H1 (cell line): ENCODE results near the gene CAMK2B. TPM values are rescaled to one million over a fixed set of nuclear protein-coding genes. Genes with fewer than 3 reads are reported as not detected.

Experiments used
- CTCF ChIA-PET: fragments of 300-600 bp; sonication (Branson Sonifier 250); formaldehyde crosslinking; loops from one replicate; lab custom pipeline; 2021; ENCODE audit not compliant: partially characterized antibody; lab: Charles Lee
- POLR2A ChIA-PET: fragments of 300-600 bp; sonication (Branson Sonifier 250); formaldehyde crosslinking; loops from one replicate; lab custom pipeline; 2021; ENCODE audit warnings: inconsistent platforms; ENCODE audit not compliant: partially characterized antibody; lab: Charles Lee
- DNase-seq, 2 experiments: peaks; one replicate each; pipeline versions ENCODE4 v3.0.0 to v3.0.0-alpha.2; 2010 to 2022; ENCODE audit warnings: low spot score in 2 of 2, low read depth in 1 of 2, mixed read lengths in 1 of 2
- FAIRE-seq: peaks from 2 replicates; lab custom pipeline; 2011; peaks lifted over from hg19 to GRCh38; lab: Jason Lieb, UNC
- H2AFZ ChIP-seq: 2 replicates; pipeline ENCODE4 v1.8.1; 2012; ENCODE audit warnings: low read length, inconsistent platforms
- H2AK5ac ChIP-seq: 2 replicates; pipeline ENCODE4 v1.6.1; 2013; ENCODE audit warnings: low read depth, low read length
- H2BK120ac ChIP-seq: replicated peaks from 2 replicates; pipeline ENCODE3; 2013; ENCODE audit warnings: low read depth, low read length, inconsistent platforms
- H2BK12ac ChIP-seq: 2 replicates; pipeline ENCODE4 v1.6.1; 2013; ENCODE audit warnings: low read depth, low read length
- H2BK15ac ChIP-seq: 2 replicates; pipeline ENCODE4 v1.6.1; 2013; ENCODE audit warnings: low read length
- H2BK20ac ChIP-seq: 2 replicates; pipeline ENCODE4 v1.6.1; 2013; ENCODE audit warnings: low read length
- H2BK5ac ChIP-seq: 2 replicates; pipeline ENCODE4 v1.6.1; 2013; ENCODE audit warnings: low read depth, low read length
- H3K14ac ChIP-seq: 2 replicates; pipeline ENCODE4 v1.6.1; 2013; ENCODE audit warnings: inconsistent platforms; ENCODE audit not compliant: insufficient read length
- H3K18ac ChIP-seq: 2 replicates; pipeline ENCODE4 v1.6.1; 2013; ENCODE audit warnings: low read length; ENCODE audit errors: extremely low read depth
- H3K23ac ChIP-seq: 2 replicates; pipeline ENCODE4 v1.6.1; 2013; ENCODE audit warnings: inconsistent platforms; ENCODE audit not compliant: insufficient read length
- H3K23me2 ChIP-seq: 2 replicates; pipeline ENCODE4 v1.6.1; 2013; ENCODE audit warnings: low read depth, low read length
- H3K27ac ChIP-seq: 2 replicates; pipeline ENCODE4 v1.6.1; 2011; ENCODE audit warnings: low read depth, low read length, inconsistent platforms
- H3K27me3 ChIP-seq, 4 experiments: replicated peaks in 1 of 4; 1 replicate in 1 of 4; 2 replicates in 3 of 4; pipeline versions ENCODE4 v1.6.1 to v1.8.1; 2011 to 2013; ENCODE audit warnings: low read length in 3 of 4, mild to moderate bottlenecking in 3 of 4, inconsistent platforms in 2 of 4, mixed read lengths in 2 of 4, moderate library complexity in 1 of 4; ENCODE audit not compliant: control insufficient read depth in 3 of 4, insufficient read depth in 3 of 4; ENCODE audit errors: extremely low read depth in 1 of 4
- H3K36me3 ChIP-seq, 4 experiments: 2 replicates each; pipeline versions ENCODE4 v1.6.1 to v1.8.1; 2011 to 2013; ENCODE audit warnings: mild to moderate bottlenecking in 4 of 4, low read length in 3 of 4, moderate library complexity in 2 of 4, control low read depth in 1 of 4, inconsistent platforms in 1 of 4; ENCODE audit not compliant: insufficient read depth in 4 of 4, control insufficient read depth in 2 of 4
- H3K4ac ChIP-seq: replicated peaks from 2 replicates; pipeline ENCODE3; 2013; ENCODE audit warnings: low read length, low read depth, mixed read lengths, inconsistent platforms; ENCODE audit not compliant: insufficient read length
- H3K4me1 ChIP-seq, 4 experiments: replicated peaks in 1 of 4; 1 replicate in 1 of 4; 2 replicates in 3 of 4; pipeline versions ENCODE4 v1.6.1 to v1.8.1; 2011 to 2013; ENCODE audit warnings: low read length in 3 of 4, inconsistent platforms in 2 of 4, mixed read lengths in 1 of 4; ENCODE audit not compliant: insufficient read depth in 4 of 4, control insufficient read depth in 3 of 4
- H3K4me2 ChIP-seq, 2 experiments: 2 replicates each; pipeline versions ENCODE4 v1.6.1 to v1.8.1; 2011 to 2013; ENCODE audit warnings: low read depth in 2 of 2, low read length in 2 of 2, control low read depth in 1 of 2, inconsistent platforms in 1 of 2, mild to moderate bottlenecking in 1 of 2; ENCODE audit not compliant: insufficient read depth in 1 of 2
- H3K4me3 ChIP-seq, 4 experiments: fragments of 200-600, 300-600 bp in 1 of 4; sonication (generic), shearing (Covaris generic), sonication (Bioruptor Twin) in 1 of 4; 2 replicates each; pipeline versions ENCODE4 v1.5.1 to v1.8.1; 2011 to 2016; ENCODE audit warnings: low read length in 4 of 4, low read depth in 3 of 4, control low read depth in 2 of 4, inconsistent platforms in 2 of 4, mild to moderate bottlenecking in 2 of 4, mixed read lengths in 1 of 4, moderate library complexity in 1 of 4; ENCODE audit not compliant: insufficient read depth in 2 of 4; ENCODE audit errors: extremely low read depth in 1 of 4
- H3K56ac ChIP-seq: replicated peaks from 2 replicates; pipeline ENCODE3; 2013; ENCODE audit warnings: low read depth, mild to moderate bottlenecking, mixed read lengths, low read length, inconsistent platforms; ENCODE audit not compliant: insufficient read length
- H3K79me1 ChIP-seq: 2 replicates; pipeline ENCODE4 v1.6.1; 2013; ENCODE audit warnings: low read depth, low read length, control low read depth
- H3K79me2 ChIP-seq, 2 experiments: 2 replicates each; pipeline versions ENCODE4 v1.6.1 to v1.8.1; 2012 to 2013; ENCODE audit warnings: low read length in 2 of 2, mild to moderate bottlenecking in 2 of 2, inconsistent platforms in 1 of 2; ENCODE audit not compliant: insufficient read depth in 2 of 2, control insufficient read depth in 1 of 2
- H3K9ac ChIP-seq, 4 experiments: replicated peaks in 1 of 4; 1 replicate in 1 of 4; 2 replicates in 3 of 4; pipeline versions ENCODE4 v1.6.1 to v1.8.1; 2011 to 2013; ENCODE audit warnings: low read depth in 3 of 4, low read length in 3 of 4, control low read depth in 2 of 4, mild to moderate bottlenecking in 2 of 4, moderate library complexity in 2 of 4, inconsistent platforms in 1 of 4; ENCODE audit errors: extremely low read depth in 1 of 4
- H3K9me3 ChIP-seq, 2 experiments: 2 replicates each; pipeline versions ENCODE4 v1.6.1 to v1.8.1; 2012 to 2013; ENCODE audit warnings: mild to moderate bottlenecking in 2 of 2, moderate library complexity in 2 of 2, control low read depth in 1 of 2, inconsistent platforms in 1 of 2, low read depth in 1 of 2, low read length in 1 of 2, mixed read lengths in 1 of 2; ENCODE audit not compliant: insufficient read depth in 2 of 2
- H4K20me1 ChIP-seq, 2 experiments: replicated peaks in 1 of 2; 2 replicates each; pipeline versions ENCODE3 to v1.8.1; 2011 to 2013; ENCODE audit warnings: inconsistent platforms in 2 of 2, low read length in 2 of 2, mild to moderate bottlenecking in 1 of 2; ENCODE audit not compliant: insufficient read depth in 2 of 2, control insufficient read depth in 1 of 2
- H4K5ac ChIP-seq: 2 replicates; pipeline ENCODE4 v1.6.1; 2013; ENCODE audit warnings: low read length, low read depth, mixed read lengths, inconsistent platforms; ENCODE audit not compliant: insufficient read length
- H4K8ac ChIP-seq: 2 replicates; pipeline ENCODE4 v1.8.0; 2013; ENCODE audit warnings: mild to moderate bottlenecking, moderate library complexity, low read length, inconsistent platforms; ENCODE audit not compliant: insufficient read depth; ENCODE audit errors: extremely low read depth
- H4K91ac ChIP-seq: replicated peaks from 2 replicates; pipeline ENCODE3; 2013; ENCODE audit warnings: low read length, mixed read lengths, inconsistent platforms; ENCODE audit not compliant: insufficient read length
- CBX8 ChIP-seq: fragments of 300-800, 300-1000 bp; sonication (generic); IDR thresholded peaks from 2 replicates; pipeline ENCODE4 v1.7.1; 2016; ENCODE audit warnings: low read depth, low read length, borderline replicate concordance
- CEBPB ChIP-seq: IDR thresholded peaks from 2 replicates; pipeline ENCODE4 v1.6.1; 2012; ENCODE audit warnings: low read depth, low read length
- CHD2 ChIP-seq: IDR thresholded peaks from 2 replicates; pipeline ENCODE4 v1.6.1; 2012; ENCODE audit warnings: low read length, improper control_type of control experiment
- MAFK ChIP-seq: IDR thresholded peaks from 2 replicates; pipeline ENCODE4 v1.6.1; 2012; ENCODE audit warnings: low read depth, mild to moderate bottlenecking, improper control_type of control experiment, low read length
- SP2 ChIP-seq: IDR thresholded peaks from 2 replicates; pipeline ENCODE4 v1.6.1; 2012; ENCODE audit warnings: mild to moderate bottlenecking, low read length, inconsistent platforms
- SUZ12 ChIP-seq: fragments of 200-600 bp; sonication (generic); IDR thresholded peaks from 2 replicates; pipeline ENCODE4 v1.6.1; 2012; ENCODE audit warnings: mild to moderate bottlenecking, inconsistent platforms, low read length, moderate library complexity, mixed read lengths
- TCF12 ChIP-seq: IDR thresholded peaks from 2 replicates; pipeline ENCODE4 v1.6.1; 2011; ENCODE audit warnings: low read depth, mild to moderate bottlenecking, low read length
- WGBS, 2 experiments: shearing (Covaris generic) in 1 of 2; methylation state at CpG; one replicate each; pipeline versions ENCODE4 v1.1.6 to v1.1.7; 2013 to 2015; ENCODE audit warnings: low lambda C conversion rate in 2 of 2, mixed read lengths in 2 of 2, inconsistent platforms in 1 of 2, low coverage in 1 of 2, missing lambda C conversion rate in 1 of 2; ENCODE audit not compliant: insufficient replicate concordance in 2 of 2, insufficient coverage in 1 of 2, insufficient read length in 1 of 2; ENCODE audit errors: extremely low coverage in 1 of 2, missing lambda C conversion rate in 1 of 2; 5-methylcytosine and 5-hydroxymethylcytosine counted together
- polyA plus RNA-seq, 7 experiments: library from polyadenylated mRNA; depleted of rRNA in 3 of 7; stranded (reverse) in 5 of 7; unstranded in 2 of 7; fragments of >200 nt in 5 of 7; fragments of 200-250 nt in 2 of 7; gene quantifications; 1 replicate in 5 of 7; 2 replicates in 1 of 7; 4 replicates in 1 of 7; pipeline versions ENCODE4 v1.2.1 to v1.2.3, GENCODE V29; 2011 to 2013; ENCODE audit warnings: missing spikeins in 2 of 7, mixed read lengths in 2 of 7
- total RNA-seq: library from RNA; stranded (reverse); fragmentation: NEBNext Ultra II Directional; extraction: Animal tissue kit (Norgen Biotek cat#: 25700); gene quantifications from 2 replicates; pipeline ENCODE4 v1.2.1, GENCODE V29; 2021

CAMK2B gene
- total and polyA plus RNA-seq, 2 of the 8 experiments (the other 6 are each of a cell fraction or from before 2014, with no cell fraction given), result 0.05 to 0.15 TPM

- no peak overlapping the region for H3K56ac ChIP-seq
- no peak for DNase-seq
These were observed 105.4 kb downstream of the CAMK2B start for GRCh38 chr7:44220046-44220357.

More at GRCh38 chr7:44220046-44220357, 105.4 kb downstream of the CAMK2B start:
- Histone ChIP-seq H3K14ac (no peak overlapping the region), H4K5ac (no peak overlapping the region), H2BK5ac (no peak overlapping the region), H2AK5ac (no peak overlapping the region), H3K23me2 (no peaks in the 10 kb centered on the region; the same call in 1 of the 2 replicates), H2AFZ (no peak overlapping the region), H2BK15ac (no peak overlapping the region; the same call in 1 of the 2 replicates), H3K4ac (no peak overlapping the region), H2BK20ac (no peak overlapping the region), H3K27me3 (no peaks in the 10 kb centered on the region), H3K4me2 (no peak overlapping the region), H2BK120ac (no peak overlapping the region), H3K79me1 (no peaks in the 10 kb centered on the region), H3K9me3 (no peaks in the 10 kb centered on the region; a peak in 1 of 4 replicates), H3K18ac (no peak overlapping the region), H3K9ac (no peak overlapping the region), H3K23ac (no peak overlapping the region), H4K8ac (0 out of 2 replicates have a peak overlapping the region, but pooled peaks have one; percentile 4), H3K36me3 (no peaks in the 10 kb centered on the region), H2BK12ac (0 out of 2 replicates have a peak overlapping the region, but pooled peaks have one; percentile 27), H4K20me1 (no peaks in the 10 kb centered on the region), H4K91ac (no peak overlapping the region), H3K4me1 (peaks cover 0 to 28% (median 12%) of the 10 kb centered on the region in 4 experiments; a peak in 6 of 7 replicates), H3K79me2 (no peaks in the 10 kb centered on the region), H3K4me3 (no peak overlapping the region), H3K27ac (no peak overlapping the region)
- ChIA-PET CTCF (interaction anchor here (0.7 to 2.3 kb wide), 7 partner anchors 9 to 108 kb away, joined by 3 to 12 read pairs (median 3); no protein-coding TSS in a partner anchor), POLR2A (no interaction called here)
- no peak for FAIRE-seq
- 89% methylated on average over 26 of the region's 26 CpGs; no CpG with 5 or more reads in 1 of the 2 experiments for WGBS, 2 experiments
- TF ChIP-seq MAFK (no peak), CBX8 (no peak), CEBPB (no peak), SUZ12 (no peak), CHD2 (no peak), TCF12 (no peak), SP2 (no peak)
